SK-N-SH treated with all-trans-retinoic acid at 6 μM for 48 hours (cell line): ENCODE results near the gene ZSWIM5.
"Not testable (repeated sequence)": the region's sequence is repeated elsewhere in the genome, so short reads cannot be mapped to it uniquely, and the experiment has no call there.

Experiments
- ATAC-seq: fragments of 200-7000 bp; cut with Tn5 transposase; 3 replicates; pipeline ENCODE4 v1.9.1; 2020; ENCODE audit warnings: mild to moderate bottlenecking, moderate library complexity
- ARNTL ChIP-seq: fragments of 450-650 bp; formaldehyde crosslinking; IDR thresholded peaks from 2 replicates; pipeline ENCODE4 v1.5.0; 2020; ENCODE audit warnings: low read depth, mild to moderate bottlenecking, moderate library complexity, borderline replicate concordance
- BACH2 ChIP-seq: fragments of 250-450 bp; sonication (Bioruptor Pico); IDR thresholded peaks from 2 replicates; pipeline ENCODE4 v1.9.0; 2021; ENCODE audit warnings: mild to moderate bottlenecking, borderline replicate concordance
- CSDC2 ChIP-seq: fragments of 250-450 bp; sonication (Bioruptor Pico); IDR thresholded peaks from 2 replicates; pipeline ENCODE4 v1.5.0; 2020; ENCODE audit warnings: mild to moderate bottlenecking, moderate library complexity
- ESRRG ChIP-seq: fragments of 250-450 bp; sonication (Bioruptor Pico); IDR thresholded peaks from 2 replicates; pipeline ENCODE4 v1.6.1; 2021; ENCODE audit warnings: mild to moderate bottlenecking
- ISL1 ChIP-seq: fragments of 250-450 bp; sonication (Bioruptor Pico); IDR thresholded peaks from 2 replicates; pipeline ENCODE4 v2.1.2; 2022; ENCODE audit warnings: mild to moderate bottlenecking, moderate library complexity
- OSR1 ChIP-seq: fragments of 250-450 bp; sonication (Bioruptor Pico); IDR thresholded peaks from 2 replicates; pipeline ENCODE4 v1.8.0; 2022; ENCODE audit warnings: moderate library complexity, mild to moderate bottlenecking, inconsistent platforms
- PPARA ChIP-seq: fragments of 250-450 bp; sonication (Bioruptor Pico); IDR thresholded peaks from 2 replicates; pipeline ENCODE4 v1.5.0; 2020; ENCODE audit warnings: mild to moderate bottlenecking, borderline replicate concordance
- RARB ChIP-seq: fragments of 250-450 bp; sonication (Bioruptor Pico); IDR thresholded peaks from 2 replicates; pipeline ENCODE4 v1.8.0; 2021; ENCODE audit warnings: mild to moderate bottlenecking, moderate library complexity
- SNAI2 ChIP-seq: fragments of 250-450 bp; sonication (Bioruptor Pico); IDR thresholded peaks from 2 replicates; pipeline ENCODE4 v1.5.0; 2020; ENCODE audit warnings: mild to moderate bottlenecking, moderate library complexity
- TCF4 ChIP-seq: fragments of 250-450 bp; sonication (Bioruptor Pico); IDR thresholded peaks from 2 replicates; pipeline ENCODE4 v1.8.0; 2021; ENCODE audit warnings: mild to moderate bottlenecking, moderate library complexity, borderline replicate concordance
- TOX ChIP-seq: fragments of 250-450 bp; sonication (Bioruptor Pico); IDR thresholded peaks from 2 replicates; pipeline ENCODE4 v1.8.0; 2021; ENCODE audit warnings: mild to moderate bottlenecking, moderate library complexity, borderline replicate concordance
- ZC3H10 ChIP-seq: fragments of 250-450 bp; sonication (Bioruptor Pico); IDR thresholded peaks from 2 replicates; pipeline ENCODE4 v1.5.1; 2021; ENCODE audit warnings: mild to moderate bottlenecking, moderate library complexity
- ZFP3 ChIP-seq: fragments of 250-450 bp; sonication (Bioruptor Pico); IDR thresholded peaks from 2 replicates; pipeline ENCODE4 v1.5.0; 2020; ENCODE audit warnings: mild to moderate bottlenecking, moderate library complexity
- ZFP30 ChIP-seq: fragments of 450-650 bp; formaldehyde crosslinking; IDR thresholded peaks from 2 replicates; pipeline ENCODE4 v1.5.0; 2022; ENCODE audit warnings: mild to moderate bottlenecking, moderate library complexity
- ZNF565 ChIP-seq: fragments of 450-650 bp; formaldehyde crosslinking; conservative IDR thresholded peaks from 2 replicates; pipeline ENCODE4 v1.5.0; 2020; ENCODE audit warnings: low read depth, mild to moderate bottlenecking, moderate library complexity
- ZNF70 ChIP-seq: fragments of 450-650 bp; formaldehyde crosslinking; IDR thresholded peaks from 2 replicates; pipeline ENCODE4 v1.5.0; 2020; ENCODE audit warnings: mild to moderate bottlenecking, moderate library complexity
- ZNF8 ChIP-seq: fragments of 450-650 bp; formaldehyde crosslinking; IDR thresholded peaks from 2 replicates; pipeline ENCODE4 v1.5.0; 2020; ENCODE audit warnings: mild to moderate bottlenecking, moderate library complexity
- TF ChIP-seq, protein P1 (sequence below): fragments of 250-450 bp; sonication (Bioruptor Pico); IDR thresholded peaks from 2 replicates; pipeline ENCODE4 v1.8.0; 2021; ENCODE audit warnings: low read depth, mild to moderate bottlenecking, moderate library complexity, borderline replicate concordance
- TF ChIP-seq, protein P2 (sequence below): fragments of 250-450 bp; sonication (Bioruptor Pico); IDR thresholded peaks from 2 replicates; pipeline ENCODE4 v1.8.0; 2020; ENCODE audit warnings: mild to moderate bottlenecking, moderate library complexity, borderline replicate concordance
- TF ChIP-seq, protein P3 (sequence below): fragments of 250-450 bp; sonication (Bioruptor Pico); IDR thresholded peaks from 2 replicates; pipeline ENCODE4 v1.5.1; 2020; ENCODE audit warnings: low read depth, mild to moderate bottlenecking, moderate library complexity
- TF ChIP-seq, protein P4 (sequence below): fragments of 250-450 bp; sonication (Bioruptor Pico); IDR thresholded peaks from 2 replicates; pipeline ENCODE4 v1.5.0; 2020; ENCODE audit warnings: mild to moderate bottlenecking, moderate library complexity
- TF ChIP-seq, protein P5 (sequence below): fragments of 250-450 bp; sonication (Bioruptor Pico); IDR thresholded peaks from 2 replicates; pipeline ENCODE4 v1.5.1; 2021; ENCODE audit warnings: mild to moderate bottlenecking, moderate library complexity

Gene ZSWIM5

DNA sequence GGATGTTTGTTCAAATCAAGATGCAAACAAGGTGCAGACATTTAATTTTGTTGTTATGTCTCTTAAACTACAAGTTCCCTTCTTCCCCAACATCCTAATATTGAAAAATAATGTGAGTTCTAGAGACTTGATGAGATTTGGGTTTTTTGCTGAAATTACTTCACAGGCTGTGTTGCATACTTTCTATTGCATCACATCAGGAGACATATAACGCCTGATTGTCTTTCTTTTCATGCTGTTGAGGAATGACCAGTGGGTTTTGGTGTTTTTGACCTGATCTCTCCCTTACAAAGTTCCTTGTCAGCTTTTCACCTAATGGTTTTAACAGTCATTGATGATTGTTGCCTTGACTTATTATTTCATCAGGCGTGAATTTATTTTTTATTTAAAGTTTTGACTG, 111.0 kb downstream of the ZSWIM5 start:
- TF ChIP-seq, protein P1, sequence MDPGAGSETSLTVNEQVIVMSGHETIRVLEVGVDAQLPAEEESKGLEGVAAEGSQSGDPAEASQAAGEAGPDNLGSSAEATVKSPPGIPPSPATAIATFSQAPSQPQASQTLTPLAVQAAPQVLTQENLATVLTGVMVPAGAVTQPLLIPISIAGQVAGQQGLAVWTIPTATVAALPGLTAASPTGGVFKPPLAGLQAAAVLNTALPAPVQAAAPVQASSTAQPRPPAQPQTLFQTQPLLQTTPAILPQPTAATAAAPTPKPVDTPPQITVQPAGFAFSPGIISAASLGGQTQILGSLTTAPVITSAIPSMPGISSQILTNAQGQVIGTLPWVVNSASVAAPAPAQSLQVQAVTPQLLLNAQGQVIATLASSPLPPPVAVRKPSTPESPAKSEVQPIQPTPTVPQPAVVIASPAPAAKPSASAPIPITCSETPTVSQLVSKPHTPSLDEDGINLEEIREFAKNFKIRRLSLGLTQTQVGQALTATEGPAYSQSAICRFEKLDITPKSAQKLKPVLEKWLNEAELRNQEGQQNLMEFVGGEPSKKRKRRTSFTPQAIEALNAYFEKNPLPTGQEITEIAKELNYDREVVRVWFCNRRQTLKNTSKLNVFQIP (CRISPR knock-in tag): no peak
- TF ChIP-seq RARB (CRISPR knock-in tag): no peak
- no peak for TF ChIP-seq SNAI2
- no peak for TF ChIP-seq ESRRG (CRISPR knock-in tag)

DNA sequence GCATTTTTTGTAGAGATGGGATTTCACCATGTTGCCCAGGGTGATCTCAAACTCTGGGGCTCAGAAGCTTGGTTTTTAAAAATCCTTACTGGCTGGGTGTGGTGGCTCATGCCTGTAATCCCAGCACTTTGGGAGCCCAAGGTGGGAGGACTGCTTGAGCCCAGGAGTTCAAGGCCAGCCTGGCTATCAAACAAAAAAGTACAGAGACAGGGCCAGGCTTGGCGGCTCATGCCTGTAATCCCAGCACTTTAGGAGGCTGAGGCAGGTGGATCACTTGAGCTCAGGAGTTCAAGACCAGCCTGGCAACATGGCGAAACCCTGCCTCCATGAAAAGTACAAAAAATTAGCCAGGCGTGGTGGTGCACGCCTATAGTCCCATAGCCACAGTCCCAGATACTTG, 112.0 kb downstream of the ZSWIM5 start:
- ATAC-seq: not testable (repeated sequence)

More for the DNA sequence above, 111.0 kb downstream of the ZSWIM5 start:
- ATAC-seq: no peak

DNA sequence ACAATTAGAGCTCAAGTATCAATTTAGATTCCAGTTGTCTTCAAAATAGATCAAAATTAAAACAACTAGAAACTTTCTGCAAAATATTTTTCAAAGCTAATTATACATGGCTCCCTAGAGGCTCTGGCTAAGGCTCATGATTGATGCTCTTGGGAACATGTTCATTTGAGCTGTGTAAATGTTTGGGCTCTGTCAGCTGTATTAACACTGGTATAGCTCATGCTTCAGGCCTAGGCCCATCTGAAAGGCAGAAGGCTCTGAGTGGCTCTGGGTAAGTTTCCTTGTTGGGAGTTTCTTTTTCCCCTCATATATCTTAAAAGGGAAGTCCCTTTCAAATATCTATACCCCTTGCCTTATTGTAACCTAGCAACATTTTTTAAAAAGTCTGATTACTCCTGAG, 113.1 kb downstream of the ZSWIM5 start:
- no peak for ATAC-seq
- TF ChIP-seq ESRRG (CRISPR knock-in tag) (no peak), BACH2 (CRISPR knock-in tag) (no peak), ZFP3 (CRISPR knock-in tag) (no peak), ARNTL (CRISPR knock-in tag) (no peak), OSR1 (CRISPR knock-in tag) (no peak), ZNF70 (CRISPR knock-in tag) (no peak), ZFP30 (CRISPR knock-in tag) (no peak), RARB (CRISPR knock-in tag) (no peak), CSDC2 (CRISPR knock-in tag) (no peak), ZC3H10 (CRISPR knock-in tag) (no peak), ZNF8 (CRISPR knock-in tag) (no peak)
- TF ChIP-seq, protein P2, sequence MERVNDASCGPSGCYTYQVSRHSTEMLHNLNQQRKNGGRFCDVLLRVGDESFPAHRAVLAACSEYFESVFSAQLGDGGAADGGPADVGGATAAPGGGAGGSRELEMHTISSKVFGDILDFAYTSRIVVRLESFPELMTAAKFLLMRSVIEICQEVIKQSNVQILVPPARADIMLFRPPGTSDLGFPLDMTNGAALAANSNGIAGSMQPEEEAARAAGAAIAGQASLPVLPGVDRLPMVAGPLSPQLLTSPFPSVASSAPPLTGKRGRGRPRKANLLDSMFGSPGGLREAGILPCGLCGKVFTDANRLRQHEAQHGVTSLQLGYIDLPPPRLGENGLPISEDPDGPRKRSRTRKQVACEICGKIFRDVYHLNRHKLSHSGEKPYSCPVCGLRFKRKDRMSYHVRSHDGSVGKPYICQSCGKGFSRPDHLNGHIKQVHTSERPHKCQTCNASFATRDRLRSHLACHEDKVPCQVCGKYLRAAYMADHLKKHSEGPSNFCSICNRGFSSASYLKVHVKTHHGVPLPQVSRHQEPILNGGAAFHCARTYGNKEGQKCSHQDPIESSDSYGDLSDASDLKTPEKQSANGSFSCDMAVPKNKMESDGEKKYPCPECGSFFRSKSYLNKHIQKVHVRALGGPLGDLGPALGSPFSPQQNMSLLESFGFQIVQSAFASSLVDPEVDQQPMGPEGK (CRISPR knock-in tag): no peak
- TF ChIP-seq, protein P3, sequence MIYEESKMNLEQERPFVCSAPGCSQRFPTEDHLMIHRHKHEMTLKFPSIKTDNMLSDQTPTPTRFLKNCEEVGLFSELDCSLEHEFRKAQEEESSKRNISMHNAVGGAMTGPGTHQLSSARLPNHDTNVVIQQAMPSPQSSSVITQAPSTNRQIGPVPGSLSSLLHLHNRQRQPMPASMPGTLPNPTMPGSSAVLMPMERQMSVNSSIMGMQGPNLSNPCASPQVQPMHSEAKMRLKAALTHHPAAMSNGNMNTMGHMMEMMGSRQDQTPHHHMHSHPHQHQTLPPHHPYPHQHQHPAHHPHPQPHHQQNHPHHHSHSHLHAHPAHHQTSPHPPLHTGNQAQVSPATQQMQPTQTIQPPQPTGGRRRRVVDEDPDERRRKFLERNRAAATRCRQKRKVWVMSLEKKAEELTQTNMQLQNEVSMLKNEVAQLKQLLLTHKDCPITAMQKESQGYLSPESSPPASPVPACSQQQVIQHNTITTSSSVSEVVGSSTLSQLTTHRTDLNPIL: no peak
- TF ChIP-seq, protein P4, sequence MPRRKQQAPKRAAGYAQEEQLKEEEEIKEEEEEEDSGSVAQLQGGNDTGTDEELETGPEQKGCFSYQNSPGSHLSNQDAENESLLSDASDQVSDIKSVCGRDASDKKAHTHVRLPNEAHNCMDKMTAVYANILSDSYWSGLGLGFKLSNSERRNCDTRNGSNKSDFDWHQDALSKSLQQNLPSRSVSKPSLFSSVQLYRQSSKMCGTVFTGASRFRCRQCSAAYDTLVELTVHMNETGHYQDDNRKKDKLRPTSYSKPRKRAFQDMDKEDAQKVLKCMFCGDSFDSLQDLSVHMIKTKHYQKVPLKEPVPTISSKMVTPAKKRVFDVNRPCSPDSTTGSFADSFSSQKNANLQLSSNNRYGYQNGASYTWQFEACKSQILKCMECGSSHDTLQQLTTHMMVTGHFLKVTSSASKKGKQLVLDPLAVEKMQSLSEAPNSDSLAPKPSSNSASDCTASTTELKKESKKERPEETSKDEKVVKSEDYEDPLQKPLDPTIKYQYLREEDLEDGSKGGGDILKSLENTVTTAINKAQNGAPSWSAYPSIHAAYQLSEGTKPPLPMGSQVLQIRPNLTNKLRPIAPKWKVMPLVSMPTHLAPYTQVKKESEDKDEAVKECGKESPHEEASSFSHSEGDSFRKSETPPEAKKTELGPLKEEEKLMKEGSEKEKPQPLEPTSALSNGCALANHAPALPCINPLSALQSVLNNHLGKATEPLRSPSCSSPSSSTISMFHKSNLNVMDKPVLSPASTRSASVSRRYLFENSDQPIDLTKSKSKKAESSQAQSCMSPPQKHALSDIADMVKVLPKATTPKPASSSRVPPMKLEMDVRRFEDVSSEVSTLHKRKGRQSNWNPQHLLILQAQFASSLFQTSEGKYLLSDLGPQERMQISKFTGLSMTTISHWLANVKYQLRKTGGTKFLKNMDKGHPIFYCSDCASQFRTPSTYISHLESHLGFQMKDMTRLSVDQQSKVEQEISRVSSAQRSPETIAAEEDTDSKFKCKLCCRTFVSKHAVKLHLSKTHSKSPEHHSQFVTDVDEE (CRISPR knock-in tag): no peak

DNA sequence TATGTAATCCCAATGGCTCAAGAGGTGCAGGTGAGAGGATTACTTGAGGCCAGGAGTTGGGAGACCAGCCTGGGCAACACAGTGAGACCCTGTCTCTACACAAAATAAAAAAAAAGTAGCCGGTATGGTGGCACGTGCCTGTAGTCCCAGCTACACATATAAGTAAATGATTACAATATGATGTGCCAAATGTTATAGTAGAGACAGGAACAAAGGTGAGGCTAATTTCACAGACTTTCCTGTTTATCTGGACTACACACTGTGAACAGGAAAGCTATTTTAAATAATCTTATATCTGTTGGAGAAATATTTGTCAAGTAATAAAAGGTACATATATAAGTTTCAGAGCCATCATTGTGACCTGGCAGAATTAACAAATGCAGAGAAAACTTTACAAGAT, 116.7 kb downstream of the ZSWIM5 start:
- ATAC-seq: no peak
- TF ChIP-seq CSDC2 (CRISPR knock-in tag) (no peak), PPARA (CRISPR knock-in tag) (no peak), BACH2 (CRISPR knock-in tag) (no peak), TOX (CRISPR knock-in tag) (no peak), TCF4 (CRISPR knock-in tag) (no peak), ZNF8 (CRISPR knock-in tag) (no peak), ISL1 (CRISPR knock-in tag) (no peak), ZC3H10 (CRISPR knock-in tag) (no peak), ZNF565 (CRISPR knock-in tag) (no peak), ZNF70 (CRISPR knock-in tag) (no peak)
- TF ChIP-seq, protein P5, sequence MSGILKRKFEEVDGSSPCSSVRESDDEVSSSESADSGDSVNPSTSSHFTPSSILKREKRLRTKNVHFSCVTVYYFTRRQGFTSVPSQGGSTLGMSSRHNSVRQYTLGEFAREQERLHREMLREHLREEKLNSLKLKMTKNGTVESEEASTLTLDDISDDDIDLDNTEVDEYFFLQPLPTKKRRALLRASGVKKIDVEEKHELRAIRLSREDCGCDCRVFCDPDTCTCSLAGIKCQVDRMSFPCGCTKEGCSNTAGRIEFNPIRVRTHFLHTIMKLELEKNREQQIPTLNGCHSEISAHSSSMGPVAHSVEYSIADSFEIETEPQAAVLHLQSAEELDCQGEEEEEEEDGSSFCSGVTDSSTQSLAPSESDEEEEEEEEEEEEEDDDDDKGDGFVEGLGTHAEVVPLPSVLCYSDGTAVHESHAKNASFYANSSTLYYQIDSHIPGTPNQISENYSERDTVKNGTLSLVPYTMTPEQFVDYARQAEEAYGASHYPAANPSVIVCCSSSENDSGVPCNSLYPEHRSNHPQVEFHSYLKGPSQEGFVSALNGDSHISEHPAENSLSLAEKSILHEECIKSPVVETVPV (CRISPR knock-in tag): no peak
